Activated CD8-positive, alpha-beta memory T cell treated with anti-CD3 and anti-CD28 coated beads, Interleukin-2, amount 50 U/mL, for 1 hour (primary cell): ENCODE data around the gene TBC1D17.

Source experiments
- DNase-seq: peaks from one replicate; pipeline ENCODE4 v3.0.0-alpha.2; 2020; ENCODE audit errors: extremely low read depth

The TBC1D17 gene

DNA sequence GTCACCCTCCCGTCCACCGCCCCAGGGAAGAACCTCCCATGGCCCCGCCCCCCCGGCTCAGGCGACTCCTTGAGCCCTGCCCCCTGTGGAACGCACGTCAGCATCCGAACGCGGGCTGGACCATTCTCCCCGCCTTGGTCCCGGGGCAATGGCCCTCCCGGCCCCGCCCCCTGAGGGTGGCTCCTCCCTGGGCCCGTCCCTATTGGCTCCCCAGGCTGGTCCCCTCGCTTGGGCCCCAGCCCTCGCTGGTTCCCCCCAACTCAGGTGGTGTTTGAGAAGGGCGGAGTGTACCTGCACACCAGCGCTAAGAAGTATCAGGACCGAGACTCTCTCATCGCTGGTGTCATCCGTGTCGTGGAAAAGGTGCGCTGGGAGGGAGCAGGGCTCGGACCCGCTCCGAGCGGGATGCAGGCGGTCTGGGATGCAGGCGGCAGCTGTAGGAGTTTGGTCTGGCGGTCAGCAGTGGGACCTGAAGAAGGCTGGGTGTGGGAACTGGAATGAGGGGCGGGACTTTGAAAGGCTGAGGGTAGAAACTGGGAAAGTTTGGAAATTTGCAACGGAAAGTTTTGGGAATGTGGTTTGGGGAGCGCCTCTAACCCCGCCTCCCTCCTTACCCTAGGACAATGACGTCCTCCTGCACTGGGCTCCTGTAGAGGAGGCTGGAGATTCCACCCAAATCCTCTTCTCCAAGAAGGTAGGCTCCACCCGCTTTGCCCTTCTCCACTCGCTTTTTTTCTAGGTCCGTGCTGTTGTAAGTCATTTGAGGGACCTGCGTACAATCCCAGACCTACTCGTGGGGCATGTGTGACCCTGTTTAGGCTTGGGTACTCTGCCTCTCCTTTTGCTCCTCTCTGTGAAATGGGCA is 609 bp downstream of the TBC1D17 start:
- peak; percentile 96 for DNase-seq

DNA sequence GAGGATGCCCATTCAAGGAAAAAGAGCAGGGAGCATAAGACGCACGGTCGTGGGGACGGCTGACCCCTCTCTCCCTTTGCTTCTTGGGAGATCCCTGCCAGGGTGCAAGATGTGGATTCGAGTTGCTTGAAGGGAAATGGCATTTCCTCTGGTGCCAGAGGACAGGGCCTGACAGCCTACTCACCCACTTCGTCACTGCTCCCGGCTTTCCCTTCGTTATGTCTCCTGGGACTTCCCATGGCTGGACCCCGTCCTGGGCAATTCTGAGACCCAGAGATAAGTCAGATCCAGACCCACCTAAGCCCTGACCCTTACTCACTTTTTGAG is 1.2 kb downstream of the TBC1D17 start:
- DNase-seq: no peak

DNA sequence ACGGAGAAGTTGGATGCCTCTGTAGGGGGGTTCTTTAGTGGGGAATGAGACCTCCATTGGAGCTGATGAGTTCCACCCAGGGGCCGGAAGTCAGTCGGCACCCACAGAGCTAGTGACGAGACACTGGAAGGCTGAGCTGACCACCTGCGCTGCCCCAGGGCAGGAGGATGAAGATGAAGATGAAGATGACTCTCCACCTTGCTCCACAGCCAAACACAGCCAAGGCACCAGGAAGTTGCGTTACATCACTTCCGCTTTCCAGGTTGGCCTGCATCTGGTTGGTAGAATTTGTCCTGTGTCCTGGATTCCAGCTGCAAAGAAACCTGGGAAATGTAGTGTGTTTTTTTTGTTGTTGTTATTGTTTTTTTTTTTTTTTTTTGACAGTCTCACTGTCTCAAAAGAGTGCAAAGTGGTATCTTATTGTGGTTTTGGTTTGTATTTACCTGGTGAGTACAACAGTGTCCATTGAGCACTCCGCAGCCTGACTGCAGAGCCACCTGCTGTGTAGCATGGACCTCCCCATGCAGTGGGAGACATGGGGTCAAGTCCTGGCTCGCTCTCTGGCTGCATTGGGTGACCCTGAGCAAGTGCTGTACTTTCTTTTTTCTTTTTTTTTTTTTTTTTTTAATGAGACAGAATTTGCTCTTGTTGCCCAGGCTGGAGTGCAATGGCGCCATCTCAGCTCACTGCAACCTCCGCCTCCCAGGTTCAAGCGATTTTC is 1.9 kb downstream of the TBC1D17 start:
- DNase-seq: no peak

DNA sequence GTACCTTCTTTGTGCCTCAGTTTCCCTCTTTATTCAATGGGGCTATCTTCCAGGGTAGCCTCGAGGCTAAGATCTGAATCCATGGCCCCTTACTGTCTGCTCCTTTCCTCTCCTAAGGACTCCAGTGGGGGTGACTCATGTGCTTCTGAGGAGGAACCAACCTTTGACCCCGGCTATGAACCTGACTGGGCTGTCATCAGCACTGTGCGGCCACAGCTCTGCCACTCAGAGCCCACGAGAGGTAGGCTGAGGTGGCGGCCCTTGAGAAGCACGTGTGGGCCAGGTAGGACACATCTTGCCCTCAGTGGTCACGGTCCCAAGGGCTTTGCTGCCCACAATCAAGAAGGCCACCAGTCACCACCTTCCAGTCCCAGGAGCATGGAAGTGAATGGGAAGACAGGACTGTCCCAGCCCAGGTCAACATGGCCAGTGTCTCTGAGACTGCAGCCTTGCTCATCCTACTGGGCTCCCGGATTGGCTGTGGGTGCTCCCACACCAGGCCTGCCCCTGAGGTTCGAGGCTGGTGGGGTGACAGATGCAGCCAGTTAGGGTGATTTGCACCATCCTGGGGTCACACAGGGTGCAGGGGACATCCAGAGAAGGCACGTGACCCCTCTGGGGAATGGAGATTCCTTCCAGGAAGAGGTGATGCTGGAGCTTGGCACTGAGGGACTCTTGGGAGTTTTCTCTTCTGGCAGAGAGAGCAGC is 2.8 kb downstream of the TBC1D17 start:
- DNase-seq: no peak

DNA sequence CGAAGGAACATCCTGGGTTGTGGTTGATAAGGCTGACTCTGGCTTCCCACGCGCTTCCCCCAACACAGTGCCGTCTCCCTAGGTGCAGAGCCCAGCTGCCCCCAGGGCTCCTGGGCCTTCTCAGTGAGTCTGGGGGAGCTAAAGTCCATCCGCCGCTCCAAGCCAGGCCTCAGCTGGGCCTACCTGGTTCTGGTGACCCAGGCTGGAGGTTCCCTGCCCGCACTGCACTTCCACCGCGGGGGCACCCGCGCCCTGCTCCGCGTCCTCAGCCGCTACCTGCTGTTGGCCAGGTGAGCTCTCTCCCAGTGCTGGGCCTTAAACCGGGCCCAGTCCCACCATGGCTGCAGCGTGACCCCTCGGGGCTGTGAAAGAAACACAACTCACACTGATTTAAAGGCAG is 3.7 kb downstream of the TBC1D17 start:
- DNase-seq: no peak

DNA sequence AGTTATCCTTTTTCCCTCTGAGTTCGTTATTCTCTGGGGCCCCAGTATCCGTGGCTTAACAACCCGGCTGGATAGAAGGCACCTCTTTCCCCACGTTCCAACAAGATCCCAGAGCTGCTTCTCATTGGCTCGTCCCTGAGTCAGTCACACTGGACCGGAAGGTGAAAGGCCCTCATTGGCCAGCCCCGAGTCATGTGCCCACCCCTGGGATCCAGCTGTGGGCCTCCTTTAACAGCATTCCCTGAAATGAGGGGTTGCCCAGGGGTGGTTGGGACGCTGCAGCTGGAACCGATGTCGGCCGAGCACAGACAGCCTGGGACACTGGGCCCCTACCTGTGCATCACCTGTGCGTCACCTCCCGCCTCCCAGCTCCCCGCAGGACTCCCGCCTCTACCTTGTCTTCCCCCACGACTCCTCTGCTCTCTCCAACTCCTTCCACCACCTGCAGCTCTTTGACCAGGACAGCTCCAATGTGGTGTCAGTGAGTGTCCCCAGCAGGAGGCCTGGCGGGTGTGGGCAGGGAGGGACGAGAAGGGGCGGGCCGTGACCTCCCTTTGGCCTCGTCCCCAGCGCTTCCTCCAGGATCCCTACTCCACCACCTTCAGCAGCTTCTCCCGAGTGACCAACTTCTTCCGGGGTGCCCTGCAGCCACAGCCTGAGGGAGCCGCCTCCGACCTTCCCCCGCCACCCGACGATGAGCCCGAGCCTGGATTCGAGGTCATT is 4.3 kb downstream of the TBC1D17 start:
- no peak for DNase-seq

DNA sequence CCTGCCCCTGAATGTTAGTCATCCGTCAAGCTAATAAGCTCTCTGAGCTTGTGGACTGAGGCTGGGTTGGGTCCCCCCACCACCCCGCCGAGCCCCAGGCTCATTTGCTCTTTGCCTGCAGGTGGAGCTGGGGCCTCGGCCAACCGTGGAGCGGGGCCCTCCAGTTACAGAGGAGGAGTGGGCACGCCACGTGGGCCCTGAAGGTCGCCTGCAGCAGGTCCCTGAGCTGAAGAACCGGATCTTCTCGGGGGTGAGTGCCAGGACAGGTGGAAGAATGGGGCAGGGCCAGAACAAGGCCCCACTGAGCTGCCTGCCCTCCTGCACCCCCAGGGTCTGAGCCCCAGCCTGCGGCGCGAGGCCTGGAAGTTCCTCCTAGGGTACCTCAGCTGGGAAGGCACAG is 5.1 kb downstream of the TBC1D17 start:
- no peak for DNase-seq

DNA sequence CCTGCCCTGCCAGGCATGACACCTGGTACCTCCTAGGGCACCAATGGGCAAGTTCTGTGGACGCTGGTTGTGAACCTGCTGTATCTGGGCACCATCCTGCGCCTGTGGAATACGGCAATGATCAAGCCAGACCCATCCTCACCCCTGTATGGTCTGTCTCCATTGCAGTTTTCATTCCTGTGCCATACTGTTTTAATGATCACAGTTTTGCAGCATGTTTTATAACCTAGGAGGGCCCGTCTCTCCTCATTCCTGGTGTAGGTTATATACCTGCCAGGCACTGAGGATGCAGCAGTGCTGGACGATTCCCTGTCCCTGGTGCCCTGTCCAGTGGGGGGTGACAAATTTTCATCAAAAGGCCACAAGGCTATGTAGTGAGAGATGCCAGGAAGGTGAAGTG is 5.6 kb downstream of the TBC1D17 start:
- no peak for DNase-seq

DNA sequence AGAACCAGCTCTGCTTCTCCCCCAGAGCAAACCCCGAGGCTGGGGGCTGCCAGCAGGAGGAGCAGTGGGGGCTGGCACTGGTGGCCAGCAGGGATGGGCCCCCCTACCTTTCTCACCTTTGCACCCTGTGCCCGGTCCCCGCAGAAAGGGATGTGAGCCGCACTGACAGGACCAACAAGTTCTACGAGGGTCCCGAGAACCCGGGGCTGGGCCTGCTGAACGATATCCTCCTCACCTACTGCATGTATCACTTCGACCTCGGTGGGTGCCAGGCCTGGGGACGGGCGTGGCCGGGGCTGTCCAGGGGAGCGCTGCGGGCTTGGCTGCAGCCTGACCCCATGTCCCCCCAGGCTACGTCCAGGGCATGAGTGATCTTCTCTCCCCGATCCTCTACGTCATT is 6.6 kb downstream of the TBC1D17 start:
- DNase-seq: no peak

DNA sequence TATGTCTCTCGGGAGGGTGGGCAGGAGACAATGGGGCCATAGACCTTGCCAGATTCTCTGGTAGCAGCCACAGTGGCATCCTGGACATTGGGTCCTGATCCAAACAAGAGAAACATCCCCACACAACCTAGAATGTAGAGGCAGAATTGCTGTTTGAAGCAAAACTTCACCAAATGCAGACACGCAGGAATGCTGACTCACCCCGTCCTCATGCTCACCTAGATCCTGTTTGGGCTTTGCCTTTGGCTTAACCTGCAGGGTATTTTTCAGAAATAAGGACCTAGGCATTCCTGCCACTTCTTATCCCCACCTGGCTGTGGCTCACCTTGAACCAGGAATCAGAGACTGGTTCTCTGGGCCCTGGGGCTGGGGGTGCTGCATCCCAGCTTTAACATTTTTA is 7.3 kb downstream of the TBC1D17 start:
- no peak for DNase-seq

DNA sequence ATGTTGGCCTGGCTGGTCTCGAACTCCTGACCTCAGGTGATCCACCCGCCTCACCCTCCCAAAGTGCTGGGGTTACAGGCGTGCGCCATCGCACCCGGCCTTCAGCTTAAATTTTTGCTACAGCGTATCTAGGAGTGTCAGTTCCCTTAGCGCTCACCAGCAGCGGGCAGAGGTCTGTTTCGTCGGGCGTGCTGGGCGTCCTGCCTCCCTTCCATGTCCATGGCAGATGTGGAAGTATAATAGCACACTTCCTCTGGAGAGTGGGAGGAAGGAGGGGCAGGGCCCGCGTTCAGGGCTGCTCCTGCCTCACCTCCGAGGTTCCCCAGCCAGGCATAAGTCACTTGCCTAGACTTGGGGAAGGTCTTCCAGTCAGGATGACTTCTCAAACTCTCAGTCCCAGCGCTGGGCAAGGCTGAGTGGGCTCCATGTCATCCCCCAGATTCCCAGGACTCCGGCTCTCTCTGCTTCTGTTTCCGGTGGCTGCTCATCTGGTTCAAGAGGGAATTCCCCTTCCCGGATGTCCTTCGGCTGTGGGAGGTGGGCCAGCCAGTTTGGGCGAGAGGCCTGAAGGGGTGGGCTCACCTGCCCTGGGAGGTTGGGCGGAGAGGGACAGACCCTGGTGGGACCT is 9.6 kb downstream of the TBC1D17 start:
- no peak for DNase-seq

DNA sequence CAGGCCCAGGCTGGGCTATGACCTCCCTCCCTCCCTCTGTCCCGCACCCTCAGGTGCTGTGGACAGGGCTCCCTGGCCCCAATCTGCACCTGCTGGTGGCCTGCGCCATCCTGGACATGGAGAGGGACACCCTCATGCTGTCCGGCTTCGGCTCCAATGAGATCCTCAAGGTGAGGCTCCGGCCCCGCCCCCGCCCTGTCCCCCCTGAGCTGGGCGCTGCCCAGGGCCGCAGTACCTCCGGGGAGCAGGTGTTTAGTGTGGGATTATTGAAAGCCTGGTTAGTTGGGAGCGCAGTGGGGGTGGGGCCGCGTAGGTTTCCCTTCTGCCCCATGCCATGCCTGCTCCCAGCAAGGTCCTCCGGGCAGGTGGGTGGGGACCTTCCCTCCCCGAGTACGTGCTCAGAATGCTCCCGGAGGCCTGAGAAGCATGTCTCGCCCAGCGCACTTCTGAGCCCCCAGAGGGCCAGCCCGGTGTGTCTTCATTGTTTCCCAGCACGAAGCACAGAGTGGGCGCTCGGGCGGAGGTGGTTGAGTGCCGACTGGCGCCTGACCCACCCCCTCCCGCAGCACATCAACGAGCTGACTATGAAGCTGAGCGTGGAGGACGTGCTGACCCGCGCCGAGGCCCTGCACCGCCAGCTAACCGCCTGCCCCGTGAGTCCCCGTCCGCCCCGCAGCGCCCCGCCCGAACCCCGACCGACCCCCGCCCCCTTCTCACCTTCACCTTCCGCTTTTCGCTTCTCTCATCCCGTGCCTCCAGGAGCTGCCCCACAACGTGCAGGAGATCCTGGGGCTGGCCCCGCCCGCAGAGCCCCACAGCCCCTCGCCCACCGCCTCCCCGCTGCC is 10.4 kb downstream of the TBC1D17 start:
- DNase-seq: no peak

DNA sequence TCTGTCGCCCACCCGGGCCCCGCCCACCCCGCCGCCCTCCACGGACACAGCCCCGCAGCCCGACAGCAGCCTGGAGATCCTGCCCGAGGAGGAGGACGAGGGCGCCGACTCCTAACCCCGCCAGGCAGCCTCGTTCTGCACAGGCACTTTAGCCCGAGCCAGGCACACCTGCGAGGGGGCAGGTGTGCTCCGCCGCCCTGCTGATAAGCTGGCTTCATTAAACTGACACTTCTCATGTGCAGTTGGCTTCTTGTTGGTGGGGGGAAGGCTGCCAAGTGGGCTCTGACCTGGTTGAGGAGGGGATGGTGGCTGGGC is 11.0 kb downstream of the TBC1D17 start:
- no peak for DNase-seq

DNA sequence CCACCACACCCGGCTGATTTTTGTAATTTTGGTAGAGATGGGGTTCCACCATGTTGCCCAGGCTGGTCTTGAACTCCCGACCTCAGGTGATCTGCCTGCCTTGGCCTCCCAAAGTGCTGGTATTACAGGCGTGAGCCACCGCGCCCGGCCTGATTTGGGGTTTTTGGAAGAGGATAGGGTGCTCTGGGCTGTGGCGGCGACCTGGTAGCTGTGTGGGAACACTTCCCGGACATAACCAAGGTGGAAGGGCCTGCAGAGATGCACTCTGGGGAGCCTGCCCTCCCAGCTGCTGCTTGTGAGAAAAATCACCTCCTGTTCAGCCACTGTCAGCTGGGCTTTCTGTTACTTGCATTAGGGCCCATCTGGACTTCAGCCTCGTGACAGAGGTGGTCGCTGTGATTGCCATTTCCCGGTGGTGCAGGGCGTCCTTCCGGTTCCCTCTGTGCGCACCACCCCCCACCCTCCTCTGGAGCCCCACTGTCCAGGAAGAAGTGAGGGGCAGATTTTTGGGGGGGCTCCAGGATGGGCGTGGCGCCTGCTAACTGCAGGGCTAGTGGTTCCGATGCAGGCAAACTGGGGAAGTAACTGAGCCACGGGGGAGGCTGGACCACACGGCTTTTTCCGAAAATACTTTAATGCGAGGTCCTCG is 11.7 kb downstream of the TBC1D17 start:
- DNase-seq: no peak

DNA sequence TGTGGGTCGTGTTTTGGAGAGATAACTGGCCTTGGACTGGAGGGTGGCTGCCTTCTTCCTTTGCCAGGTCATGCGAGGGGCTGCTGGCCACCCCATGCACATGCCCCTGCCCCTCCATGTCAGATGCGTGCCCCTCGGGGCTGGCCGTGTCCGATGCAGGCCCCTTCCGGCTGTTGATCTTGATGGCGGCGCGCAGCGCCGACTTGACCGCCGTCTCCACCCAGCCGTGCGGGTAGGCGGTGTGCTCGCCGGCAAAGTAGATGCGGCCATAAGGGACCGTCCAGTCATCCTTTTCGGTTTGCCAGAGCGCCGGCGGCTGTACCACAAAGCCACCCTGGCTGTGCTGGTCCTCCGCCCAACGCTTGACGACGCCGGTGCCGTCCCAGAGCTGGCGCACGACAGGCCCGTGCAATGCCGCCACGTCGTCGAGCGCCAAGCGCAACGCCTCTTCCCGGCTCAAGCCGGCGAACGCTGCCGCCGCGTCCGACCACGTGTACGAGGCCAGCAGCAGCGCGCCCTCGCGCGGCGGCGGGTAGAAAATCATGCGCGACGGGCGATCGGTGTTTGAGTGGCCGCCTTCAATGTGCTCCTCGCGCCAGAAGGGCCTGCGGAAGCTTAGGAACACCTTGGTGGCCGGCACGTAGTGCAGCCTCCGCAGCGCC is 12.3 kb downstream of the TBC1D17 start:
- no peak for DNase-seq

DNA sequence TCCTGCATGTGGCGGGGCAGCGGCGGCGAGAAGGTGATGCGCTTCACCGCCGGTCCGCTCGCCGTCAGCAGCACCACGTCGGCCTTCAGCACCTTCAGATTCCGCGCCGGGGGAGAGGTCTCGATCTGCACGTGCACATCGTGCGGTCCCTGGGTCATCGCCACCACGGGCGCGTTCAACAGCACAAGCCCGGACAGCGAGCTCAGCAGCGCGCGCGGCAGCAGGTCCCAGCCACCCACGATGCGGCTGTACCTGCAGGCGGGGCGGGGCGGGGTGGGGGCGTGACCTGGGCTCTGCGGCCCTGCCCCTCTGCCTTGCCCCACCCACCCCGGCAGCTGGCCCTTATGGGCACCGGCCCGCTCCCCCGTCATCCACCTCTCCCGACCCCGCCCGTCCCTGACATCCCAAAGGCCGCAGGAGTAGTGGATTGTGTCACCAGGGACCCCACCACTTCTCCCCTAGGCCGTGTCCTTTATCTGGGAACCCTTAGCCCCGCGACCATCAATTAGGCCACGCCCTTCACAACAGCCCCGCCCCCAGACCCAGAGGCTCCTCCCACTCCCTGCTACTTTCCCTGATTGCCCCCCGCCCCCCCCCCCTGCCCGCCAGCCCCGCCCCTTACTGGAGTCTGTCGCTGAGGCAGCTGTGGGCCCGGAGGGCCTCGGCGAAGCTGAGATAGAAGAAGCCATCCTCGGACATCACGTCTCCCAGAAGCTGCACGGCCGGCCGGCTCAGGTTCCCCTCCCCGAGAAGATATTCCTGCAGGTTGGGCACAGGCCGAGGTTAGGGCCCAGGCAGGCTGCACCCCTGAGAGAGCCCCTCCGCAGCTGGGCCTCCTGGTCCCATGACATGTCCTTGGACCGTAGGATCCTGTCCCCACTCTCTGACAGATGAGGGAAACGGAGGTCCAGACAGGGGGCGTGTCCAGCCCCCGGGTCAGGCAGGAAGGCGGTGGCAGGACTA is 13.1 kb downstream of the TBC1D17 start:
- no peak for DNase-seq

DNA sequence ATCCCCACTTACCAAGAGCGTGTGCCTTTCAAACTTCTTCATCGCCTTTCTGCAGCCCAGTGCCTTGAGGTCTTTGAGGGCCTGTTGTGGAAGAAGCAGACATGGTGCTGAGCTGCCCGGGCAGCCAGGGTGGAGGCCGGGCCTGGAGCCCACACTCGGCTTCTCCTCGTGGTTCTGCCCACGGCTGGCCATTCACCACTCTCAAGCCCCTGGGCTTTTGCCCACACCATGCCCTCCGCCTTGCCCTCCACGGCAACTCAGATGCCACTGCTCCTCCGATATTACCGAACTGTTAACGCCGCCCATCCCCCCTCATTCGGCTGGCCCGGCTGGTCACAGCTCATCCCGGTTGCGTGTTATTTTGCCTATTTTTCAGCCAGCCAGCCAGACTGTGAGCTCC is 13.9 kb downstream of the TBC1D17 start:
- DNase-seq: no peak

DNA sequence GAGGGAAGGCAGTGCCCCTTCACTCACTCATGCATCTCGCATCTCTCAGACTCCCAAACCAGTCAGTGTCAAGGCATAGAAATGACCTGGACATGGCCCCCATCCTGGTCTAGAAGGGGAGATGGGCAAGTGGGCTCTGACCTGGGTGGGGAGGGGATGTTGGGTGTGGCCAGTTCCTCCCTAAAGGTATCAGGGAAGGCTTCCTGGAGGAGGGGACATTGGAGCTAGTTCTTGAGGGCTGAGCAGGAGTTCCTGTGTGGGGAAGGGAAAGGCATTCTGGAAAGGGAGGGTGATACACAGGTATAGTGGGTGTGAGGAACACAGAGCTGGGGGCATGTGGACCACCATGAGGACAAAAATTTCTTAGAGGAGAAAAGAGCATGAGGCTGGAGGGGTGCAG is 15.2 kb downstream of the TBC1D17 start:
- no peak for DNase-seq
